CD8-positive, alpha-beta memory T cell (primary cell): ENCODE measurements around the gene NEU1. TPM values are rescaled to one million over a fixed set of nuclear protein-coding genes. Genes with fewer than 3 reads are reported as not detected.
"Not testable (repeated sequence)": the region's sequence is repeated elsewhere in the genome, so short reads cannot be mapped to it uniquely, and the experiment has no call there.

Experiments used
- CTCF ChIA-PET: fragments of 350-600 bp; sonication (Branson Sonifier 250); formaldehyde crosslinking; loops from one replicate; lab custom pipeline; 2021; ENCODE audit warnings: antibody characterized with exemption; lab: Charles Lee
- POLR2A ChIA-PET: fragments of 350-600 bp; sonication (Branson Sonifier 250); formaldehyde crosslinking; loops from one replicate; lab custom pipeline; 2021; ENCODE audit warnings: antibody characterized with exemption; lab: Charles Lee
- DNase-seq, 5 donors: peaks; one replicate each; pipeline versions ENCODE4 v3.0.0 to v3.0.0-alpha.2; 2020 to 2022; ENCODE audit warnings: mixed read lengths in 1 of 5
- H3K27ac ChIP-seq: one replicate; pipeline ENCODE4 v1.7.0; 2013; ENCODE audit warnings: low read depth, mild to moderate bottlenecking, low read length, moderate library complexity
- H3K27me3 ChIP-seq: 2 replicates; pipeline ENCODE4 v1.7.0; 2013; ENCODE audit warnings: low read length, mild to moderate bottlenecking; ENCODE audit not compliant: insufficient read depth, poor library complexity, severe bottlenecking
- H3K36me3 ChIP-seq: 2 replicates; pipeline ENCODE4 v1.7.0; 2013; ENCODE audit warnings: mild to moderate bottlenecking, low read length, moderate library complexity; ENCODE audit not compliant: insufficient read depth
- H3K4me1 ChIP-seq: 2 replicates; pipeline ENCODE4 v1.7.0; 2013; ENCODE audit warnings: mild to moderate bottlenecking, low read length, moderate library complexity; ENCODE audit not compliant: insufficient read depth
- H3K4me3 ChIP-seq: 2 replicates; pipeline ENCODE4 v1.7.0; 2013; ENCODE audit warnings: mild to moderate bottlenecking, low read length
- H3K9me3 ChIP-seq: 2 replicates; pipeline ENCODE4 v1.7.0; 2013; ENCODE audit warnings: mild to moderate bottlenecking, low read length
- H3K27ac Mint-ChIP-seq, 8 donors: one replicate each; pipeline ENCODE4 v1.8.0; 2020 to 2021; ENCODE audit warnings: mixed read lengths in 8 of 8, mild to moderate bottlenecking in 6 of 8, inconsistent platforms in 3 of 8, moderate library complexity in 3 of 8
- H3K27me3 Mint-ChIP-seq, 2 donors: one replicate each; pipeline ENCODE4 v1.8.0; 2020 to 2021; ENCODE audit warnings: mixed read lengths in 2 of 2, mild to moderate bottlenecking in 1 of 2, moderate library complexity in 1 of 2
- H3K36me3 Mint-ChIP-seq, 3 donors: one replicate each; pipeline ENCODE4 v1.8.0; 2020 to 2021; ENCODE audit warnings: mixed read lengths in 3 of 3, inconsistent platforms in 1 of 3, mild to moderate bottlenecking in 1 of 3
- H3K4me1 Mint-ChIP-seq, 3 donors: one replicate each; pipeline ENCODE4 v1.8.0; 2020 to 2021; ENCODE audit warnings: mixed read lengths in 3 of 3, inconsistent platforms in 1 of 3, mild to moderate bottlenecking in 1 of 3
- H3K4me3 Mint-ChIP-seq, 7 donors: one replicate each; pipeline ENCODE4 v1.8.0; 2020 to 2021; ENCODE audit warnings: mixed read lengths in 7 of 7, mild to moderate bottlenecking in 6 of 7, moderate library complexity in 4 of 7, inconsistent platforms in 2 of 7
- H3K9me3 Mint-ChIP-seq, 5 donors: one replicate each; pipeline ENCODE4 v1.8.0; 2020 to 2022; ENCODE audit warnings: mixed read lengths in 5 of 5, mild to moderate bottlenecking in 3 of 5, moderate library complexity in 2 of 5, inconsistent platforms in 1 of 5
- polyA plus RNA-seq: library from polyadenylated mRNA; unstranded; fragments of 300-500 nt; fragmentation: Illumina TruSeq; gene quantifications from one replicate; pipeline ENCODE4 v1.2.3, GENCODE V29; 2021
- total RNA-seq, 2 experiments: library from RNA; stranded (reverse); gene quantifications; one replicate each; pipeline ENCODE4 v1.2.3, GENCODE V29; 2021

Gene NEU1
- total and polyA plus RNA-seq, 3 experiments from 2014 or later = 19.0 to 25.0 (median 19.4) TPM

DNA sequence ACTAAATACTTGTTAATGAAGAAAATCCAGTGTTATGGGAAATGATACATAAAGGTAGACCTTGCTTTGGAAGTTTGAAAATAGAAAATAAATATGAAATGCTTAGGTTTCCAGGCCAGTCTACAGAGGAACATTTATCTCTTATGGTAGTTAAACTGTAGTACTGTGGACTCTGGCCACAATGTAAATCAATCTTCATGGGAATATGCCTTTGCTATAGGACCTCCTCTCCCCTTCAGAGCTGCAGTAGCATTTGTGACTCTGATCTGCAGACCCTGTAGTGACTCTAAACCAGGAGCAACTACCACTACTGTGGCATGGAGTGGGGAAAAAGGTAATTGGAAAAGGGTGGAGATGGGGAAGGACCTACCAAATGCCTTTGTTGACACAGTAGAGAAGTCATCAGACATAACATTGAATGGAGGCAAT is 42.7 kb downstream of the NEU1 start:
- H3K4me1 Mint-ChIP-seq = peaks cover 38 to 59% (median 48%) of the 10 kb centered on the region in 3 donors
- ChIA-PET CTCF (interaction anchor here (0.6 to 2.1 kb wide), 4 partner anchors 14 to 176 kb away, joined by 3 to 9 read pairs (median 3); partner anchors contain the start of gene LSM2), POLR2A (interaction anchor here (0.6 kb wide), 2 partner anchors 81 to 159 kb away, joined by 3 read pairs; partner anchors contain the start of gene C6orf47)
- H3K27me3 Mint-ChIP-seq = no peaks in the 10 kb centered on the region
- no peak for DNase-seq
- no peaks in the 10 kb centered on the region for H3K9me3 ChIP-seq
- peaks cover 42% of the 10 kb centered on the region for H3K4me1 ChIP-seq
- no peaks in the 10 kb centered on the region for H3K27me3 ChIP-seq
- H3K4me3 Mint-ChIP-seq = peak overlapping the region; percentile 49 to 85 (median 70)
- H3K4me3 ChIP-seq = no peak overlapping the region
- peak overlapping the region; percentile 63 for H3K27ac ChIP-seq
- H3K36me3 ChIP-seq = no peaks in the 10 kb centered on the region
- H3K27ac Mint-ChIP-seq = peak overlapping the region in 6 of 8 donors; percentile 32 to 75 (median 56)
- H3K9me3 Mint-ChIP-seq = no peaks in the 10 kb centered on the region
- H3K36me3 Mint-ChIP-seq = peaks cover 0 to 17% (median 0%) of the 10 kb centered on the region in 3 donors

DNA sequence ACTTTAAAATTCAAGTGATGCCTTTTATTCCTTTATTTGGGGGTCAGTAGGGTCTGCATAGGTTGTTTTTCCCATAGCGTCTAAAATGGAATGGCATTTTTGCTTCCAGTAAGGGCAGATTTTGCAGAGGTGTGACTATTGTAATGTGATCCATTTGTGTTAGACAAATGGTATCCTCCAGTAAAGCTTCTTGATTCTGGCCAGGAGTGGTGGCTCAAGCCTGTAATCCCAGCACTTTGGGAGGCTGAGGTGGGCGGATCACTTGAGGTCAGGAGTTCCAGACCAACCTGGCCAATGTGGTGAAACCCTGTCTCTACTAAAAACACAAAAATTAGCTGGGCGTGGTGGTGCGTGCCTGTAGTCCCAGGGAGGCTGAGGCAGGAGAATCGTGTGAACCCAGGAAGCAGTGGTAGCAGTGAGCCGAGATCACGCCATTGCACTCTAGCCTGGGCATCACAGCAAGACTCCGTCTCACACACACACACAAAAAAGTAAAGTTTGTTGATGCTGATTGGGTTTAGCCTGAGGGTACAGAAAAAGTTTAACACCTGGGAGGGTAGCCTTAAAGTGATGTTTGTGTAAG is 44.6 kb downstream of the NEU1 start:
- Histone ChIP-seq H3K4me1 (peaks cover 51% of the 10 kb centered on the region), H3K4me3 (peak overlapping the region; percentile 88), H3K27ac (peak overlapping the region; percentile 74)
- not testable (repeated sequence) for DNase-seq, H3K9me3 ChIP-seq, H3K36me3 ChIP-seq, H3K27me3 ChIP-seq, H3K9me3 Mint-ChIP-seq, H3K27me3 Mint-ChIP-seq
- ChIA-PET CTCF (interaction anchor here (0.7 to 2.0 kb wide), 11 partner anchors 8 to 88 kb away, joined by 3 to 13 read pairs (median 5); partner anchors contain the start of genes DDAH2 and LSM2), POLR2A (interaction anchor here (0.5 to 1.4 kb wide), 11 partner anchors 8 to 224 kb away, joined by 3 to 12 read pairs (median 5); partner anchors contain the start of genes ABHD16A, GPANK1, HSPA1B and LSM2)
- Mint-ChIP-seq H3K27ac (peak overlapping the region; percentile 77 to 97 (median 82)), H3K4me3 (peak overlapping the region; percentile 83 to 90 (median 88)), H3K4me1 (peaks cover 44 to 63% (median 60%) of the 10 kb centered on the region in 3 donors), H3K36me3 (peaks cover 0 to 20% (median 0%) of the 10 kb centered on the region in 3 donors)

DNA sequence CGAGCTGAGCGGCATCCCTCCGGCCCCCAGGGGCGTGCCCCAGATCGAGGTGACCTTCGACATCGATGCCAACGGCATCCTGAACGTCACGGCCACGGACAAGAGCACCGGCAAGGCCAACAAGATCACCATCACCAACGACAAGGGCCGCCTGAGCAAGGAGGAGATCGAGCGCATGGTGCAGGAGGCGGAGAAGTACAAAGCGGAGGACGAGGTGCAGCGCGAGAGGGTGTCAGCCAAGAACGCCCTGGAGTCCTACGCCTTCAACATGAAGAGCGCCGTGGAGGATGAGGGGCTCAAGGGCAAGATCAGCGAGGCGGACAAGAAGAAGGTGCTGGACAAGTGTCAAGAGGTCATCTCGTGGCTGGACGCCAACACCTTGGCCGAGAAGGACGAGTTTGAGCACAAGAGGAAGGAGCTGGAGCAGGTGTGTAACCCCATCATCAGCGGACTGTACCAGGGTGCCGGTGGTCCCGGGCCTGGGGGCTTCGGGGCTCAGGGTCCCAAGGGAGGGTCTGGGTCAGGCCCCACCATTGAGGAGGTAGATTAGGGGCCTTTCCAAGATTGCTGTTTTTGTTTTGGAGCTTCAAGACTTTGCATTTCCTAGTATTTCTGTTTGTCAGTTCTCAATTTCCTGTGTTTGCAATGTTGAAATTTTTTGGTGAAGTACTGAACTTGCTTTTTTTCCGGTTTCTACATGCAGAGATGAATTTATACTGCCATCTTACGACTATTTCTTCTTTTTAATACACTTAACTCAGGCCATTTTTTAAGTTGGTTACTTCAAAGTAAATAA is 45.3 kb downstream of the NEU1 start:
- CTCF ChIA-PET = interaction anchor here (0.7 to 2.0 kb wide), 11 partner anchors 9 to 88 kb away, joined by 3 to 13 read pairs (median 5); partner anchors contain the start of genes DDAH2, HSPA1B and LSM2
- H3K4me1 ChIP-seq = peaks cover 48% of the 10 kb centered on the region

DNA sequence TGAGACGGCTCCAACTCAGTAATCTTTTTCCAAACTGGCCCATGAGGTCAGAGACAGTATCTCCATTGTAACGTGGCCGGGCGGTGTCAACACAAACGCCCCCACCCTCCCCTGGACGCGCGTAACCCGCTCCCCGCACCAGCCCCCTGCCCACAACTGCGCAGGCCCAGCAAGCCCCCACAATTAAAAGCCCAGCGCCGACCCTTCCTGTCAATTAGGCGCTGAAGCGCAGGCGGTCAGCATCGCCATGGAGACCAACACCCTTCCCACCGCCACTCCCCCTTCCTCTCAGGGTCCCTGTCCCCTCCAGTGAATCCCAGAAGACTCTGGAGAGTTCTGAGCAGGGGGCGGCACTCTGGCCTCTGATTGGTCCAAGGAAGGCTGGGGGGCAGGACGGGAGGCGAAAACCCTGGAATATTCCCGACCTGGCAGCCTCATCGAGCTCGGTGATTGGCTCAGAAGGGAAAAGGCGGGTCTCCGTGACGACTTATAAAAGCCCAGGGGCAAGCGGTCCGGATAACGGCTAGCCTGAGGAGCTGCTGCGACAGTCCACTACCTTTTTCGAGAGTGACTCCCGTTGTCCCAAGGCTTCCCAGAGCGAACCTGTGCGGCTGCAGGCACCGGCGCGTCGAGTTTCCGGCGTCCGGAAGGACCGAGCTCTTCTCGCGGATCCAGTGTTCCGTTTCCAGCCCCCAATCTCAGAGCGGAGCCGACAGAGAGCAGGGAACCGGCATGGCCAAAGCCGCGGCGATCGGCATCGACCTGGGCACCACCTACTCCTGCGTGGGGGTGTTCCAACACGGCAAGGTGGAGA is 47.4 kb downstream of the NEU1 start, which contains the start of the genes HSPA1A and HSPA1L:
TSS of gene HSPA1A (plus strand) at position 519 of the 814 bp plus-strand sequence. CDS start at position 733, 214 bp downstream.
TSS of gene HSPA1L (minus strand) at position 259 of the 814 bp plus-strand sequence. CDS start 3,311 bp downstream, outside the sequence.
- peak within 1 kb of the TSS; percentile 93 to 99 (median 96) for H3K4me3 Mint-ChIP-seq
- H3K4me1 Mint-ChIP-seq = peaks cover 41 to 58% (median 52%) of the 10 kb centered on the region in 3 donors
- H3K27me3 Mint-ChIP-seq = no peaks in the 10 kb centered on the region
- POLR2A ChIA-PET = interaction anchor here (0.6 to 1.9 kb wide), 11 partner anchors 9 to 256 kb away, joined by 3 to 18 read pairs (median 5); partner anchors contain the start of genes DXO, HSPA1B, LSM2 and NEU1
- Histone ChIP-seq H3K27me3 (no peaks in the 10 kb centered on the region), H3K27ac (peak within 1 kb of the TSS; percentile 88), H3K4me1 (peaks cover 36% of the 10 kb centered on the region), H3K36me3 (peaks cover 7% of the 10 kb centered on the region), H3K4me3 (peak within 1 kb of the TSS; percentile 70), H3K9me3 (no peaks in the 10 kb centered on the region)
- H3K36me3 Mint-ChIP-seq = peaks cover 4 to 32% (median 6%) of the 10 kb centered on the region in 3 donors
- H3K27ac Mint-ChIP-seq = peak within 1 kb of the TSS; percentile 89 to 97 (median 94)
- CTCF ChIA-PET = interaction anchor here (0.8 to 1.9 kb wide), 8 partner anchors 9 to 162 kb away, joined by 3 to 9 read pairs (median 4); partner anchors contain the start of genes BAG6 and LSM2
- peak; percentile 35 to 70 (median 49) for DNase-seq
- no peaks in the 10 kb centered on the region for H3K9me3 Mint-ChIP-seq

More for the DNA sequence above, 45.3 kb downstream of the NEU1 start:
- Mint-ChIP-seq H3K27ac (peak overlapping the region; percentile 77 to 97 (median 82)), H3K4me3 (peak overlapping the region; percentile 83 to 90 (median 88)), H3K36me3 (peaks cover 0 to 19% (median 0%) of the 10 kb centered on the region in 3 donors), H3K4me1 (peaks cover 45 to 63% (median 60%) of the 10 kb centered on the region in 3 donors)
- not testable (repeated sequence) for H3K27me3 Mint-ChIP-seq, H3K9me3 Mint-ChIP-seq, H3K27me3 ChIP-seq, H3K9me3 ChIP-seq, H3K36me3 ChIP-seq
- POLR2A ChIA-PET = interaction anchor here (0.6 to 1.4 kb wide), 11 partner anchors 9 to 226 kb away, joined by 3 to 12 read pairs (median 5); partner anchors contain the start of genes ABHD16A, GPANK1, HSPA1B and LSM2
- Histone ChIP-seq H3K27ac (peak overlapping the region; percentile 74), H3K4me3 (peak overlapping the region; percentile 88)
- DNase-seq = peak in 1 of 5 donors; percentile 62

DNA sequence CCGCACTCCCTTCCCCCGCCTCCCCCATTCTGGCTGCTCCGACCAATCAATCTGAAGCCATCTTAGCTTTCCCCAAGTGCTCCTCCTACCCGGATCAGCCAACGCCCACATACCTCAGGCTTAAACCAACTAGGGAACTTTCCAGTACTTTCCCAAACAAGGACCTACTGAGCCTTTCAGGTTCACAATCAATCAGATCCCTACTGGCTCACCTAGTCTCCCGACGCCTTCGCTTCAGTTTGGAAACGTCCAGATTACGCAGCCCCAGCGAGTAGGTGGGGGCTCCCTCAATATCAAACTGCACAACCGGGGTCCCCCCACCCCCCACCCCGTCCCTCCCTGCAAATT is 48.0 kb downstream of the NEU1 start:
- ChIA-PET POLR2A (interaction anchor here (0.6 to 1.9 kb wide), 14 partner anchors 8 to 255 kb away, joined by 3 to 18 read pairs (median 4); partner anchors contain the start of genes HSPA1B, LSM2, NEU1 and VARS1), CTCF (interaction anchor here (0.6 to 3.2 kb wide), 12 partner anchors 8 to 162 kb away, joined by 3 to 13 read pairs (median 4); partner anchors contain the start of genes BAG6, LSM2 and VARS1)
- Histone ChIP-seq H3K4me1 (peaks cover 30% of the 10 kb centered on the region), H3K27ac (peak overlapping the region; percentile 85), H3K27me3 (no peaks in the 10 kb centered on the region), H3K36me3 (peaks cover 8% of the 10 kb centered on the region), H3K9me3 (no peaks in the 10 kb centered on the region), H3K4me3 (peak overlapping the region; percentile 70)
- H3K36me3 Mint-ChIP-seq = peaks cover 8 to 36% (median 9%) of the 10 kb centered on the region in 3 donors
- H3K27ac Mint-ChIP-seq = peak overlapping the region; percentile 89 to 97 (median 94)
- H3K27me3 Mint-ChIP-seq = no peaks in the 10 kb centered on the region
- H3K9me3 Mint-ChIP-seq = no peaks in the 10 kb centered on the region
- peak overlapping the region; percentile 93 to 99 (median 96) for H3K4me3 Mint-ChIP-seq
- peaks cover 38 to 58% (median 51%) of the 10 kb centered on the region in 3 donors for H3K4me1 Mint-ChIP-seq
- DNase-seq = peak; percentile 54 to 79 (median 69)

DNA sequence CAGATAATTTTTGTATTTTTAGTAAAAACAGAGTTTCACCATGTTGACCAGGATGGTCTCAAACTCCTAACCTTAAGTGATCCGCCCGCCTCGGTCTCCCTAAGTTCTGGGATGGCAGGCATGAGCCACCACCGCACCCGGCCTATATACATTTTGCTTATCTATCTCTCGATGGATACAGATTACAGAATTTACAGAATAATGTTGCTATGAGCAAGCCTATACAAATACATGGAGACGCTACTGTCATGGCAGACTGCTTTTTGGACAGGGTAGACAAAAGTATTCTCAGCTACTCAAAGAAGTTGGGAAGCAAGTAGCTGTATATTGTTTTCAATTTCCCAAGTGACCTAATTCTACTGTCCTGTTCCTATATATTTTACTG is 49.2 kb downstream of the NEU1 start:
- Mint-ChIP-seq H3K27me3 (no peaks in the 10 kb centered on the region), H3K27ac (peak overlapping the region in 4 of 8 donors; percentile 50 to 96 (median 70)), H3K36me3 (peaks cover 9 to 42% (median 11%) of the 10 kb centered on the region in 3 donors), H3K4me1 (peaks cover 36 to 52% (median 51%) of the 10 kb centered on the region in 3 donors), H3K9me3 (no peaks in the 10 kb centered on the region), H3K4me3 (peak overlapping the region; percentile 87 to 99 (median 94))
- no peaks in the 10 kb centered on the region for H3K27me3 ChIP-seq
- peak overlapping the region; percentile 37 for H3K4me3 ChIP-seq
- peak overlapping the region; percentile 88 for H3K27ac ChIP-seq
- CTCF ChIA-PET = interaction anchor here (1.0 to 3.2 kb wide), 5 partner anchors 12 to 84 kb away, joined by 3 to 13 read pairs (median 4); partner anchors contain the start of genes HSPA1B and VARS1
- H3K36me3 ChIP-seq = peaks cover 8% of the 10 kb centered on the region
- H3K9me3 ChIP-seq = no peaks in the 10 kb centered on the region
- POLR2A ChIA-PET = interaction anchor here (0.6 to 1.1 kb wide), 6 partner anchors 18 to 162 kb away, joined by 3 to 4 read pairs (median 3); partner anchors contain the start of gene VARS1
- no peak for DNase-seq
- peaks cover 23% of the 10 kb centered on the region for H3K4me1 ChIP-seq
